HEK293 (cell line): ENCODE results near the gene TSPOAP1.

Experiments
- CTCF ChIP-seq: fragments of 450-650 bp; formaldehyde crosslinking; IDR thresholded peaks from 2 replicates; pipeline ENCODE4 v1.5.1; 2016; ENCODE audit warnings: missing biosample characterization, missing genetic modification characterization
- MYNN ChIP-seq: fragments of 450-650 bp; formaldehyde crosslinking; IDR thresholded peaks from 2 replicates; pipeline ENCODE4 v1.5.1; 2016; ENCODE audit warnings: missing biosample characterization, missing genetic modification characterization, borderline replicate concordance
- PRDM6 ChIP-seq: fragments of 450-650 bp; formaldehyde crosslinking; IDR thresholded peaks from 2 replicates; pipeline ENCODE4 v1.5.1; 2017; ENCODE audit warnings: missing biosample characterization, missing genetic modification characterization
- SETDB1 ChIP-seq: IDR thresholded peaks from one replicate; pipeline ENCODE4 v1.6.1; 2017; ENCODE audit warnings: mild to moderate bottlenecking, low read length, moderate library complexity, mixed read lengths; ENCODE audit not compliant: insufficient read length
- TSHZ1 ChIP-seq: fragments of 450-650 bp; formaldehyde crosslinking; IDR thresholded peaks from 2 replicates; pipeline ENCODE4 v1.5.1; 2016; ENCODE audit warnings: missing biosample characterization, missing genetic modification characterization, borderline replicate concordance
- YY1 ChIP-seq: fragments of 450-650 bp; formaldehyde crosslinking; IDR thresholded peaks from 2 replicates; pipeline ENCODE4 v1.5.1; 2018; ENCODE audit warnings: missing biosample characterization, missing genetic modification characterization
- ZNF274 ChIP-seq, 2 experiments: fragments of 200-500 bp in 1 of 2; fragments of 450-650 bp in 1 of 2; sonication (Bioruptor generic) in 1 of 2; formaldehyde crosslinking in 1 of 2; IDR thresholded peaks; 2 replicates each; pipeline versions ENCODE4 v1.5.1 to v1.6.1; 2014 to 2016; ENCODE audit warnings: borderline replicate concordance in 1 of 2, inconsistent platforms in 1 of 2, low read length in 1 of 2, missing biosample characterization in 1 of 2, missing genetic modification characterization in 1 of 2
- ZNF292 ChIP-seq: fragments of 450-650 bp; formaldehyde crosslinking; IDR thresholded peaks from 2 replicates; pipeline ENCODE4 v1.5.1; 2016; ENCODE audit warnings: low read depth, missing biosample characterization, missing genetic modification characterization, borderline replicate concordance
- ZNF335 ChIP-seq: fragments of 450-650 bp; formaldehyde crosslinking; conservative IDR thresholded peaks from 2 replicates; pipeline ENCODE4 v1.5.1; 2016; ENCODE audit warnings: missing biosample characterization, missing genetic modification characterization
- ZNF501 ChIP-seq: fragments of 450-650 bp; formaldehyde crosslinking; IDR thresholded peaks from 2 replicates; pipeline ENCODE4 v1.5.1; 2016; ENCODE audit warnings: missing biosample characterization, missing genetic modification characterization

GRCh38 chr17:58324409-58325288 lies 3.9 kb downstream of the TSPOAP1 start:
- TF ChIP-seq SETDB1 (no peak), CTCF (no peak), ZNF335 (no peak), TSHZ1 (tag by site-specific recombination) (no peak), PRDM6 (tag by site-specific recombination) (no peak), ZNF274 (IDR thresholded peaks at IDR 0.05; ENCODE audit: low read length) (no peak), ZNF274 (tag by site-specific recombination; IDR thresholded peaks at IDR 0.05; ENCODE audit: borderline replicate concordance) (no peak), ZNF501 (no peak), MYNN (tag by site-specific recombination) (no peak), ZNF292 (tag by site-specific recombination) (no peak), YY1 (tag by site-specific recombination) (no peak)
